Activated effector memory CD4-positive, alpha-beta T cell treated with Interleukin-2 at 50 U/mL for 16 hours (primary cell): ENCODE results near the gene CBX4.
"Not testable (repeated sequence)": the region's sequence is repeated elsewhere in the genome, so short reads cannot be mapped to it uniquely, and the experiment has no call there.

Experiments
- DNase-seq: peaks from one replicate; pipeline ENCODE4 v3.0.0-alpha.2; 2020

The CBX4 gene

DNA sequence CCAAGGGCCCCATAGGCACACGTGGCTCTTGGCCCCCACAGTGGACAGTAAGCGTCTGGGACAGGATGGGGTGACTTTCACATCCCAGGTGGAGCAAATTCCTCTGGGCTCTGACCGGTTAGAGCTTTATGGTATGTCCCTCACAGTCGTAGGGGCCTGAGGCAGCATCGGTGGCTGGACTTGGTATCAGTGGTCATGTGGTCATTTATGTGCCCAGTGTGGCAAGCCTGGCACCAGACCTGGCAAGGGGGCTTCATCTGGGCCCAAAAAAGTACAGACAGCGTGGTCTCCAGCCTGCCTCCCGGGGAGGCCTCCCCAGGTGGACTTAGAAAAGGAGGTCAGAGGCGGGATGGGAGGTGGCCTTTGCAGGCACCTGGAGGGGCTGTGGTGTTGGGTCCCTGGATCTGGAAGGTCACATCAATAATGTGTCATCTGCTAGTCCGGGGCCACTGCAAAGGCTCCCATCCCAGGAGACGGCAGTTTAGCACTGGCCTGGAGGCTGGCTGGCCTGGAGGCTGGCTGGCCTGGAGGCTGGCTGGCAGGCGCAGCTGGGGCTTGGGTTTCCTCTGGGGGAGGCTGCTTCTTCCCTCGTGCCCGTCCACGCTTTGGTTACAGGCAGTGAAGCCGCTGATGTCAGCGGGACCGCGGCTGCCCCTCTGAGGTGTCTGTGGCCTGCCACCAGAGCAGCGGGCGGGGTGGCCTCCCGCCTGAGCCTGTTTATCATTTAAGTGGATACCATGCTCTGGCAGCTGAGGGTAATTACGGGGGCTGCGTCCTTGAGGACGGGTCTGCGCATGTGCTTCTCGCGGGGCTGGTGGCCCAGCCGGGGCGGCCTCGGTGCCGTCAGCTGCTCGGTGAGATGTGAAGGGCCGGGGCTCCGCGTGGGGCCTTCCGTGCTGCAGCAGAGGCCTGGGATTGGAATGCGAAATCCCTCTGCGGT lies 20.7 kb upstream of the CBX4 start:
- no peak for DNase-seq

- DNase-seq: no peak
Observed at GRCh38 chr17:79857095-79857494, 17.9 kb upstream of the CBX4 start.

DNA sequence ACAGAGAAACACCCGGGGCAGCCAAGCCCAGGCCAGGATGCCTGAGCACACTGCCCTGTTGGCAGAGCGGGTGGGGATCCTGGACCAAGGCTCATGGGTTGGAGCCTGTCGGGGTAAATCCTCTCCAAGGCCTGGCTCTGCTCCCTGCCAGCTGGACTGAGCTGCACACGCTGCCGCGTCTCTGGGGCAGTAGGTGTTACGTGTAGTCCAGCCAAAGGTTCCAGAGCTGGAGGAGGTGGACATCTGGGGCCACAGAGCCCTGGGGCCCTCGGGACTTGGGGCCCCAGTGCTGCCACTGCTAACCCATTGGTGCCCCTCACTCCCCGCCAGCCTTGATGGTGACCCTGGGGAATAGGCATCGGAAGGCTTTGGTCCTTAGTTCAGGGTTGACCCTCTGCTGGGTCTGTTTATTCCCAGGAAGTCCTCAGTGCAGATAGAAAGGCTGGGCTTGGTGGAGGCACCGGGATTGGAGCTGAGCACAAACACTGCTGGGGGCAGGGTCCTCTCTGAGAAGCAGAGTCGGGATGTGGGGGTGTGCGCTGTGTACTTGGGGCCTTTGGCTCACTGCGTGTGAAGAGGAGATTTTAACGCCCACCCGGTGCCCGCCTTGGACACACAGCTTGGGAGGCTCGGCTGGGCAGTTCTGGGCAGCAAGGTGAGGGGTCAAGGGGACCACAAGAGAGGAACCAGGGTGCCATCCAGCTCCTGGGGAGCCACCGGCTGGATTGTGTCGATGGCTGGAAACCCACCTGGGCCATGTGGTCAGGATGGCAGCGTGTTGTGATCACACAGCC lies 16.3 kb upstream of the CBX4 start:
- DNase-seq: no peak

GRCh38 chr17:79854080-79855060 lies 15.1 kb upstream of the CBX4 start:
- no peak for DNase-seq

GRCh38 chr17:79853168-79853567 lies 13.9 kb upstream of the CBX4 start:
- not testable (repeated sequence) for DNase-seq

DNA sequence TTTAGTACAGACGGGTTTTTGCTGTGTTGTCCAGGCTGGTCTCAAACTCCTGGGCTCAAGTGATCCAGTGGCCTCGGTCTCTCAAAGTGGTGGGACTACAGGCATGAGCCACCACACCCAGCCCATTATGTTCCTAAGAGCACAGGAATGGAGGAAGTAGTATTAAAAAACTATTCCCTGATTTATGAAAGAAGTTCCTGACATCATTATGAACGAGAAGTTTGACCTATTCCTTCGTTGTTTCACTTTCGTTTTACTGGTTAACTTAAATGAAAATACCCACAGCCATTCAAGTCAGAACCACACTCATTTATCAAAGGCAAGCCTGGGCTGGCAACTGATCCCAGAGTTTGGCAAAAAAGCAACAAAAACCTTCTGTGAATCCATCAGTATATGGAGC lies 13.5 kb upstream of the CBX4 start:
- DNase-seq: no peak

- DNase-seq: no peak
Observed at GRCh38 chr17:79851461-79851817, 12.2 kb upstream of the CBX4 start.

DNA sequence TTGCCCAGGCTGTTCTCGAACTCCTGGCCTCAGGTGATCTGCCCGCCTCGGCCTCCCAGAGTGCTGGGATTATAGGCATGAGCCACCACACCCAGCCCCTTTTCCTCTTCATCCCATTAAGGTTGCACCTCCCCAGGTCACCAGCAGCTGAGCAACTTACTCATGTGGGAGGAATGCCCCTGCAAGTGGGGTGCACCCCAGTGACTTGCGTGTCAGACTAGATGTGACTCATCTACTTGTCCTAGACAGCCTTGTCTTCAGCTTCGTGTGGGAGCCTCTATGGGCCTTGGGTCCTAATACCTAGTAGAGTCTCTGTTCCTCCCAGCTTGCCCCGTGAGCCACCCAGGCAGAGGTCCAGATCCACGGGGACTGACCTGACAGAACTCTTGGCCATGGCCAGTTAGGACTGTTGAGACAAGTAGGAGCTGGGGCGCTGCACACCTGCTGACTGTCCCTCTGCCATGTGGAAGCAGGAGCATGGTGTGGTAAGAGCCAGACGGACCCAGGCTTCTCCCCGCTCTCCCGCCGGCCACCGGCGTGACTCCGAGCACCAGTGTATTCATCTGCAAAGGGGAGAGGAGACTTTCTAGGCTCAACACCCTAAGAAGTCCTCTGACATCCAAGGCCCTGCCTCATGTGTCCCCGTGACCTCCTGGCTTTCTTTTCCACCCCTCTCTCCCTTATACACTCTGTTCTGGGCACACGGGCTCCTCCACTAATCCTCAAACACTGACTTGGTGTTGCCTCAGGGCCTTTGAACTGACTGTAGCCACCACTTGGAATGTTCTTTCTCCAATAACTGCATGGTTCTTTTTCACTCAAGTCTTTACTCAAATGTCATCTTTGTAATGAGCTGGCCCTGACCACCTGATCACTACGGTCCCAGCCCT lies 11.6 kb upstream of the CBX4 start:
- DNase-seq: no peak

- no peak for DNase-seq
Observed at GRCh38 chr17:79849953-79850352, 10.7 kb upstream of the CBX4 start.

DNA sequence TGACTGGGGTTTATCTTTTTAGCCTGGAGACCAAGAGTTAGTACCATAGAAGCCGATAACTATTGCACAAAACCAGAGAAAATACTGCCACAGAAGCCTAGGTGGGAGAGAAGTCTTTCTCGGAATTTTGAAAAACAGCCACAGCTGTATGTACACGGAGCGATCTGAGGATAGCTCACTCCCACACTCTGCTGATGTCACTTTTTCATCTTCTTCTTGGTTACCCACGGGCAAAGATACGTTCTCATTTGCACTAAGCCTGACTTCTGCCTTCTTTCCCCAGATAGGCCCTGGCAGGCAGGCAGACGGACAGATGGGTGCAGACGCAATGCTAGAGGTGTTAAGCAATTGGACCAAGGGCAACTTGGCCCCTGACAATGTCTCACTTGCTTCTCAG lies 9.1 kb upstream of the CBX4 start:
- DNase-seq: no peak

GRCh38 chr17:79847698-79848369 lies 8.6 kb upstream of the CBX4 start:
- no peak for DNase-seq

GRCh38 chr17:79845601-79845949 lies 6.3 kb upstream of the CBX4 start:
- no peak for DNase-seq

- DNase-seq: peak; percentile 31
Observed at GRCh38 chr17:79844869-79845600, 5.8 kb upstream of the CBX4 start.

DNA sequence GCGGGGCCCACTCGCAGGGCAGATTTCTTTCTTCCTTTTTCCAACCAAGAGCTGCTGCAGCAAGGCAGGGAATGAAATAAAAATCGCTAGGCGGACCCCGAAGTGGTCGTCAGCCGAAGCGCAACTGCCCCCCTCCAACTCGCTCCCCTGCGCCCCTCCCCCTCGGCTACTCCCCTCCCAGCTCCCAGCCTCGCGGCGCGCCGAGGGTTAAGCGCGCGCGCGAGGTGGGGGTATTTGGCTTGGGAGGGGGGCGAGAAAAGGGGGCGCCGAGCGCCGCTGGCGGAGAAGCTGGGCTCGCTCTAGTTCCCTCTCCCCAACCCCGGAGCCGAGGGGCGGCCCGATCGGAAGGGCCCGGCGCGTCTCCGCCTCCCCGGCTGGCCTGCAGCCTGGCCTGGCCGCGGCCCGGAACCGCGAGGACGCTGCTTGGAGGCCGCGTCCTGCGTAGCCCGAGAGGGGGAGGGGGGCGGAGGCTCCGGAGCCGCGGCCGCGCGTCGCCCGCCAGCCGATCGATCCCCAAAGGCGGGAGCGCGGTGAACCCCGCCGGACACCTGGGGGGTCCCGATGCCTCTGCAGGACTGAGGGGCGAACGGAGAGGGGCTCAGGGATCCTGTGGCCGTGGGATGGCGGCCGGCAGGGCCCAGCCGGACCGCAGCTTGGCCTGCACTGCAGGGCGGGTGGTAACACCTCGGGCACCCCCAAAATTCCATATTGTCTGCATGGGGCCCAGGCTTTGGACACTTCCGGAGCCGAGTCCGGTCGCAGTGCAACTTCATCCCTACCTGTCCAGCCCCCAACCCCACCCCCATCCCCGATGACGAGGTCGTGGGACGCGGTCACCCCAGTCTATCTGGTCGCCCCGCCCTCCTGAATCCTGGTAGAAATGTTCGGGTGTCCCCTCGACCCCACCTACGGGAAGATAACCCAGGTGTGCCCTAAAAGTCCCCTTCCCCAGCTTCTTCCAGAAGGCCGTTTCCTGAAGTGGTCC lies 4.9 kb upstream of the CBX4 start:
- DNase-seq: no peak

- no peak for DNase-seq
Observed at GRCh38 chr17:79843474-79843815, 4.2 kb upstream of the CBX4 start.

- no peak for DNase-seq
Observed at GRCh38 chr17:79842656-79843473, 3.6 kb upstream of the CBX4 start.

GRCh38 chr17:79842136-79842655 lies 3.0 kb upstream of the CBX4 start:
- no peak for DNase-seq
